Renal pelvis (tissue), 12 donors: ENCODE measurements around the gene KAT2A. TPM values are rescaled to one million over a fixed set of nuclear protein-coding genes. Genes with fewer than 3 reads are reported as not detected.
"Not testable (repeated sequence)": the region's sequence is repeated elsewhere in the genome, so short reads cannot be mapped to it uniquely, and the experiment has no call there.

Experiments used
- DNase-seq: peaks from one replicate; pipeline ENCODE4 v3.0.0-alpha.2; 2013
- long read RNA-seq, 16 experiments: transcript quantifications; one replicate each; lab custom pipeline, GENCODE V29; 2026
- polyA plus RNA-seq, 3 donors: library from polyadenylated mRNA; unstranded; fragments of 120-200 nt; gene quantifications; one replicate each; pipeline ENCODE4 v1.2.1, GENCODE V29; 2013; ENCODE audit not compliant: insufficient read length in 3 of 3

The KAT2A gene
- polyA plus RNA-seq = 10 to 100 TPM; 64.7 to 73.3 (median 71.1) TPM
- long read RNA-seq, donor 1, transcript KAT2A-202 (18 exons, 2,990 nt) = major isoform, 7 of 9 reads
- long read RNA-seq, donor 1, partial matches to known transcripts = 0 of 9 reads
- long read RNA-seq, donor 1, other reads (novel, unspliced or antisense) = 0 of 9 reads
- long read RNA-seq, donor 2, transcript KAT2A-201 (18 exons, 3,109 nt) = major isoform, 5 of 25 reads
- long read RNA-seq, donor 2, partial matches to known transcripts = 13 of 25 reads
- long read RNA-seq, donor 2, other reads (novel, unspliced or antisense) = 0 of 25 reads
- long read RNA-seq, donor 3, partial matches to known transcripts = 0 of 5 reads
- long read RNA-seq, donor 3, other reads (novel, unspliced or antisense) = 0 of 5 reads
- long read RNA-seq, donor 4, transcript KAT2A-202 (18 exons, 2,990 nt) = major isoform, 8 of 47 reads
- long read RNA-seq, donor 4, partial matches to known transcripts = 36 of 47 reads
- long read RNA-seq, donor 4, other reads (novel, unspliced or antisense) = 0 of 47 reads
- long read RNA-seq, donor 5, partial matches to known transcripts = 0 of 1 reads
- long read RNA-seq, donor 5, other reads (novel, unspliced or antisense) = 0 of 1 reads
- long read RNA-seq, donor 6, transcript KAT2A-202 (18 exons, 2,990 nt) = major isoform, 15 of 18 reads
- long read RNA-seq, donor 6, partial matches to known transcripts = 0 of 18 reads
- long read RNA-seq, donor 6, other reads (novel, unspliced or antisense) = 0 of 18 reads
- long read RNA-seq, donor 7, partial matches to known transcripts = 0 of 3 reads
- long read RNA-seq, donor 7, other reads (novel, unspliced or antisense) = 0 of 3 reads
- long read RNA-seq, donor 8, transcript KAT2A-202 (18 exons, 2,990 nt) = major isoform, 5 of 6 reads
- long read RNA-seq, donor 8, partial matches to known transcripts = 0 of 6 reads
- long read RNA-seq, donor 8, other reads (novel, unspliced or antisense) = 0 of 6 reads
- long read RNA-seq, donor 9, partial matches to known transcripts = 0 of 8 reads
- long read RNA-seq, donor 9, other reads (novel, unspliced or antisense) = 0 of 8 reads
- long read RNA-seq, donor 10, partial matches to known transcripts = 12 of 17 reads
- long read RNA-seq, donor 10, other reads (novel, unspliced or antisense) = 0 of 17 reads
- long read RNA-seq, donor 11, transcript KAT2A-202 (18 exons, 2,990 nt) = major isoform, 5 of 8 reads
- long read RNA-seq, donor 11, partial matches to known transcripts = 0 of 8 reads
- long read RNA-seq, donor 11, other reads (novel, unspliced or antisense) = 0 of 8 reads
- long read RNA-seq, donor 12, transcript KAT2A-202 (18 exons, 2,990 nt) = major isoform, 8 of 33 reads
- long read RNA-seq, donor 12, transcript KAT2A-201 (18 exons, 3,109 nt) = minor isoform, 7 of 33 reads
- long read RNA-seq, donor 12, partial matches to known transcripts = 17 of 33 reads
- long read RNA-seq, donor 12, other reads (novel, unspliced or antisense) = 0 of 33 reads
- long read RNA-seq, donor 13, partial matches to known transcripts = 0 of 6 reads
- long read RNA-seq, donor 13, other reads (novel, unspliced or antisense) = 0 of 6 reads
- long read RNA-seq, donor 14 = 0 reads
- long read RNA-seq, donor 15 = 0 reads
- long read RNA-seq, donor 16, transcript KAT2A-202 (18 exons, 2,990 nt) = major isoform, 9 of 11 reads
- long read RNA-seq, donor 16, partial matches to known transcripts = 0 of 11 reads
- long read RNA-seq, donor 16, other reads (novel, unspliced or antisense) = 0 of 11 reads

DNA sequence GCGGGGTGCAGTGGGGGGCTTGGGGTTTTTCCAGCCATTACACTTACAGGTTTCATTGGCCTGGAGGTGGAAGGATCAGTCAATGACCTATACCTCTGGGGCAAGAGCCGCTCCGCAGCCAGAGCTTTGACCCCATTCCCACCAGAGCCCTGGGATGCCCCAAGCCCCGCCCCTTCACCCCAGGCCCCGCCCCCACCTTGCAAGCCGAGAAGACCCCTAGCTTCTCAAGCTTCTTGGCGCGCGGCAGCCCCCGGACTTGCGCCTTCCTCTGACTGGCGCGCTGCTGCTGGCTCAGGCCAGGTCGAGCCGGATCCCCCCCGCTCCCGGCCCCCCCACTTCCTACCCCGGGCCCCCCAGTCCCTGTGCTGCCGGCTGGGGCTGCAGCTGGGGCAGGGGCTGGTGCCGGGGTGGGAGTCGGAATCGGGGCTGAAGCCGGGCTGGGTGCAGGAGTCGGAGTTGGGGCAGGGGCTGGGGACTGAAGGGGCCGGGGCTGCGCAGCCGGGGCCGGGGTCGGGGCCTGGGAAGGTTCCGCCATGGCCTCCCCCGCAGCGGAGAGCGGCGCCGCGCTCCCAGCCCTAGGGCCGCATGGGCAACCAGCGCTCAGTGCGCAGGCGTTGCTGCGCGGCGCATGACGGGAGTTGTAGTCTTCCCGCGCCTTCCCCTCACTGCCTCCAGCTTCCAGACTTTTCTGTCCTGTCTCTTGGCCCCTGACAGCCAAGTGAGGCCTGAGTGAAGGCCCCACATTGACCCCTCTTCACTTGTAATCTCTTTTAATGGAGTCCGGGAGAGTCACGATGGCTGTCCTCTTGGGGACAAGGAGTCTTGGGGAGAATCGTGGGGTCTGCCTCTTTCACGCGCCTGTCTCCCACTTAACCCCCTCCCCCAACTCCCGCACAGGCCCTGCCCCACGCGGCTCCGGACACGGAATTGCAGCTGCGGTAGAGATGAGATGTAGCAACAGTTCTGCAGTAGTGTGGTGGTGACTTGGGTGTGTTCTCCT, at the start of gene KAT2A:
TSS of gene KAT2A (minus strand) at position 598 of the 1,000 bp plus-strand sequence. CDS start at position 535, 63 bp downstream.
- DNase-seq = peak; percentile 71

DNA sequence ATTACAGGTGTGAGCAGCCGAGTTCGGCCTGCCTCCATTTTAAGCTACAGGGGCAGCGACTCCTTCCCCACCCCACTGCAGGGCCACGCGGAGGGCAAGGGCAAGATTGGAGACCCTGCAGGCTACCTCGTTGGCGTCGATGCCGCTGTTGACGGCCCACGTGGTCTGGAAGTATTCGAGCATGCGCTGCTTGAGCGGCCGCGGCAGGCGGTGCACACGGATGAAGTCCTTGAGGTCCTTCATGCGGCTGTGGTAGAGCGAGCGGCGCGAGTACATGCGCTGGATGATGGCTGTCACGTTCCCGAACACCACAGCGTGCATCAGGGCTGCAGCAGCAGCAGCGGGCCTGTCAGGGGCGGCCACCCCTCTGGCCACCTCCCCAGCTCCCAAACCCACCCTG, 48.2 kb upstream of the KAT2A start:
- no peak for DNase-seq

DNA sequence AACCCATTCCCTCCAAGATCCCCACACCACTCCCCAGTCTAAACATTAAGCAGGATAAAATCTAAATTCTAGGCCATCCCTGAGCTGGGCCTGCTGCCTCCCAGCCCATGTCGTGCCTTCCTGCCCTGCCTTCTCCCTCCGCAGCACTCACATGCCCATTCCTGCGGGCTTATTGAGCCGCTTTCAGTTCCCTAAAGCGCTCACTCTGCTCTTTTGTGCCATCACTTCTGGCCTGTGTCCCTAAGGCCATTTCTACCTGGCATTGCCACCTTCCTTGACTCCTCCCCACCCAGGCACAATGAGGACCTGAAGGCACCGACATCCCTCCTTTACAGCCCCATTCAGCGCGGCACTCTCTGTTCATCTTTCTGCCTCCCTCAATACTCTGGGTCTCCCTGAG, 46.6 kb upstream of the KAT2A start:
- no peak for DNase-seq

- no peak for DNase-seq
Observed at GRCh38 chr17:42166196-42166763, 45.1 kb upstream of the KAT2A start.

GRCh38 chr17:42165751-42166150, 44.6 kb upstream of the KAT2A start:
- DNase-seq = no peak

DNA sequence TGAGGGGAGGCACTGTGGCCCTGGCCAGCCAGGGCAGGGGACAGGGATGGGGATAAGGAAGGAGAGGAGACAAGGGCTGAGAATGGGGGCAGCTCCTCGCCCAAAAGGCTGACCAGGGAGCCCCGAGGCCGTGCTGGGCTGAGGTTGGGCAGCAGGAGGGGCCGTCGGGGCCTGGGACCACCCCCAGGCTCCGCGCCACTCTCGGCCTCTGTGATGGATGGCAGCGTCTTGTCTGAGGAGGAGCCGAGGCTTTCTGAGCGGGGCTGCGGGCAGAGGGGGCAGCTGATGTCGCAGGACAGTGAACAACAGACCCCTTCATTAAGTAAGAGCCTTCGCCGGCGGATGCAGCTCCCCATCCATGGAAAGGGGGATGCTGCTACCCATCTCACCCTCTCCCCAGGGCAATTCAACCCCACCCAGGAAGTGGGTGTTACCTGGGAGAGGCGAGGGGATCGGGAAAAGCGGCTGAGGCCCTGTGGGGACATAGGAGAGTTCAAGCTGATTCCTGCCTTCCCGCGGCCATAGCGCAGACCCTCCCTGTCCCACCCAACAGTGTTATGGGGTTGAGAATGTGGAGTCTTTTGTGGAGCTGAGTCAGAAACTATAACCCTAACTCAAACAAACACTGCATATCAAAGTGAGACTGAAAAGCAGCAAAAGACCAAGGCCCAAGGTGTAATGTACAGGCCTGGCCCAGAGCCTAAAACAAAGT, 42.7 kb upstream of the KAT2A start:
- DNase-seq = no peak

- no peak for DNase-seq
Observed at GRCh38 chr17:42163113-42163512, 41.9 kb upstream of the KAT2A start.

DNA sequence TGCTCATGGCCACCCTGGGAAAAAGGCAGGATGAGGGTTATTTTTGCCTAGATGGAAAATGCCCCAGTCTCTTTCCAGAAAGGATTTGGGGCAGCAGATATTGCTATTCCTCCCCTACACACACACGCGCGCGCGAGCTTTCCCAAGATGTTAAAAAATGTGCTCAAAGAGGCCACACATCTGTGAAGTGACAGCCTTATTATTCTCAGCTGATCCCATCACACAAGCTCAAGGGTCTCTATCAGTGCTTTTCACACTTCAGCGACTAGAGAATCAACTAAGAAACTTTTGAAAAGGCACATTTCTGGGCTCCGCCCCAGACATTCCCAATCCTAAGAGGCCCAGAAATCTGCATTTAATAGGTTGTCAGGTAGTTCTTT, 39.4 kb upstream of the KAT2A start:
- DNase-seq = no peak

- DNase-seq = no peak
Observed at GRCh38 chr17:42159796-42160530, 38.8 kb upstream of the KAT2A start.

- DNase-seq = no peak
Observed at GRCh38 chr17:42155614-42156045, 34.5 kb upstream of the KAT2A start.

GRCh38 chr17:42153919-42154742, 33.0 kb upstream of the KAT2A start:
- no peak for DNase-seq

- no peak for DNase-seq
Observed at GRCh38 chr17:42146911-42147607, 25.9 kb upstream of the KAT2A start.

DNA sequence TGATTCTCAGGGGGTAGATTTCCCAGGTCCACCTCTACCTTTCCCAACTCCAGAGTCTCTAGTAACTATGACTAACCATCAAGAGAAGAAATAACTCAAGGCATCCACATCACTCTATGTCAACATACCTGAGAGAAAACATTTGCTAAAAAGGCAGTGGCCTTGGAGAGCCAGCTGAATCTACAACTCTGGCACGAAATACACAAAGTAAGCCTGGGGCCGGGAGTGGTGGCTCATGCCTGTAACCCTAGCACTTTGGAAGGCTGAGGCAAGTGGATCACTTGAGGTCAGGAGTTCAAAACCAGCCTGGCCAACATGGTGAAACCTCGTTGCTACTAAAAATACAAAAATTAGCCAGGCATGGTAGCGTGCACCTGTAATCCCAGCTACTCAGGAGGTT, 22.0 kb upstream of the KAT2A start:
- not testable (repeated sequence) for DNase-seq

GRCh38 chr17:42142371-42142896, 21.3 kb upstream of the KAT2A start:
- DNase-seq = no peak

- no peak for DNase-seq
Observed at GRCh38 chr17:42141382-42141781, 20.2 kb upstream of the KAT2A start.

DNA sequence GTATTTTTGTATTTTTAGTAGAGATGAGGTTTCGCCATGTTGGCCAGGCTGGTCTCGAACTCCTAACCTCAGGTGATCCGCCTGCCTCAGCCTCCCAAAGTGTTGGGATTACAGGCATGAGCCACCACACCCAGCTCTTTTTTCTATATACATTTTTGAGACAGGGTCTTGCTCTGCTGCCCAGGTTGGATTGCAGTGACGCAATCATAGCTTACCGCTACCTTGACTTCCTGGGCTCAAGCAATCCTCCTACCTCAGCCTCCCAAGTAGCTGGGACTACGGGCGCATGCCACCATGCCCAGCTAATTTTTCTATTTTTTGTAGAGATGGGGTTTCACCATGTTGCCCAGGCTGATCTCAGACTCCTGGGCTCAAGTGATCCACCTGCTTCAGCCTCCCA, 19.5 kb upstream of the KAT2A start:
- DNase-seq = not testable (repeated sequence)
